ENCODE results near the gene NSUN2.

DNA sequence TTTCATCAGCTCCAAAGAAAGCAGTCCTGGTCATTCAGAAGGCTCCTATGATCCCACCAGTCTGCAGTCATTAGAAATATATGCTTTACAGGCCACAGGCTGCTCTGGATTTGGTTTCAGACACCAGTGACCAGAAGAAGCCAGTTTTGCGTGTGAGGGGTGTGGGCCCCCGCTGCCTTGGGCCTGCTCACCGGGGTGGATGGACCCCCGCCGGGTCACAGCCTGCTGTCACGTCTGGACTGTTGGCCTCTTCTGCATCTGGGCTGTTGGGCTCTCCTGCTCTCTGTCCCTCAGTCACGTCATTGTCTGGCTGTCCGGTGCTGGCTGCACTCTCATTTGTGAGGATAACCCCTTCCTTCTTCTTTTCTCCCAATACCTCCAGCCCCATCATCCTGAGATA lies 33.1 kb downstream of the NSUN2 start:
- TF ChIP-seq POLR2A (IDR thresholded peaks at IDR 0.05; ENCODE audit: low read depth, low read length) (no peak), POLR2AphosphoS5 (IDR thresholded peaks at IDR 0.05; ENCODE audit: low read depth, low read length) (no peak; the same call in 1 of the 2 replicates)
